ENCODE data around the gene IL36G.
A peak's percentile ranks its signal among the peaks of the same experiment; 100 is the strongest.
"Not testable (repeated sequence)": the region's sequence is repeated elsewhere in the genome, so short reads cannot be mapped to it uniquely, and the experiment has no call there.

IL36G gene
- 0 to 16.2 (median 0.21) reads per million in 18 experiments for total RNA-seq

DNA sequence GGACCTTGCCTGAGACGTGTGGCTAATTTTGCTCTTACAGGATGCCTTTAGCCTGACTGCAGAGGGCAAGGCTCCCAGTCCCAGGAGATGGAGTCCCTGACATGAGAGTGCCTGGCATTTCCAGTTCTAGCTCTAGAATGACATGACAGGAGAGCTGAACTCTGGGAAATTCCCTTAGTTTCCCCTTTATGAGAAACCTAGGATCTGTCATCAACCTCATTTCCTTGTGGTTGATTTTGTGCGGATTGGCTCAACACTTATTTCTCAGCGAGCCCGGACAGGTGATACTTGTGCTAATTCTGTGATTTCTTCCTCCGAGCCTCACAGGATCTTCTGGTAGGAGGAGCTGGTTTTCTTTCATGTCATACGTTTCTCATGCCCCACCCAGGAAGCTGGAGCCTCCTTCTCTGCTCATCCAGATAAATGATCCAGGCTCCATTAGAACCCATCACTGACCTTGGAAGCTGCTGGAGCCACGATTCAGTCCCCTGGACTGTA is at the start of gene IL36G:
TSS of gene IL36G (plus strand) at position 448 of the 498 bp plus-strand sequence. CDS start 633 bp downstream, outside the sequence.
- DNase-seq: no peak

DNA sequence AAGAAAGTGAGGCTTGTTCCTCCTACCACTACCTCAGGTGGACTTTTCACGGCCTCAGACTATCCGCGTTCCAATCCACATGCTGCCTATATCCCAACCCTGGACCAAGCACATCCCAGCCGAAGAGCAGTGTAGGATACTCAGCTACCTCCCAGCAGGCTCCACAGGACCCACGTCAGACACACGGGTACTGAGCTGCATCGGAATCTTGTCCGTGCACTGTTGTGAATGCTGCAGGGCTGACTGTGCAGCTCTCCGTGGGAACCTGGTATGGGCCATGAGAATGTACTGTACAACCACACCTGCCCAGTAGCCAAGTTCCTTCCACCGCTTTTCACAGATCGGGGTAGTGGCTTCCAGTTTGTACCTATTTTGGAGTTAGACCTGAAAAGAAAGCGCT is 44.5 kb upstream of the IL36G start:
- DNase-seq: no peak

DNA sequence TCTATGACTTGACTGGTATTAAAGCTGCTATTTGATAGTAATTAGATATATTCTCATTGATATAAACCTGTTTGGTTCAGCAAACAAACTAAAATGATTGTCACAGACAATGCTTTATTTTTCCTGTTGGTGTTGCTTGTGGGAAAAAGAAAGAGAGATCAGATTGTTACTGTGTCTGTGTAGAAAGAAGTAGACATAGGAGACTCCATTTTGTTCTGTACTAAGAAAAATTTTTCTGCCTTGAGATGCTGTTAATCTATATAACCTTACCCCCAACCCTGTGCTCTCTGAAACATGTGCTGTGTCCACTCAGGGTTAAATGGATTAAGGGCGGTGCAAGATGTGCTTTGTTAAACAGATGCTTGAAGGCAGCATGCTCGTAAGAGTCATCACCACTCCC is 43.7 kb upstream of the IL36G start:
- DNase-seq: not testable (repeated sequence)

DNA sequence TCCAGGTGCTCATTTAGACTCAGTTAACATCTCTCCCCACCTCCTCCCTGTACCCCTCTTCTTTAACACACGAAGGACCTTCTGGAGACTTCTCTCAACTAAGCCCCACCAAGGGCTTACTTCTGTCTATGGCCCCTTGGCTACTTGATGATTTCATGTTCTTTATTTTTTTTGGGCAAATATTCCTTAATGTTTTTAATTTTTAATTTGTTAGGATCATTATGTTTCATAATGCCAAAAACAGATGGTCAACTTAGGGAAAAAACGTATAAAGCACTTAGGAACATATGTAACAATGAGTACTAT is 40.9 kb upstream of the IL36G start:
- peak in 1 of 2 donors; percentile 27 for DNase-seq

DNA sequence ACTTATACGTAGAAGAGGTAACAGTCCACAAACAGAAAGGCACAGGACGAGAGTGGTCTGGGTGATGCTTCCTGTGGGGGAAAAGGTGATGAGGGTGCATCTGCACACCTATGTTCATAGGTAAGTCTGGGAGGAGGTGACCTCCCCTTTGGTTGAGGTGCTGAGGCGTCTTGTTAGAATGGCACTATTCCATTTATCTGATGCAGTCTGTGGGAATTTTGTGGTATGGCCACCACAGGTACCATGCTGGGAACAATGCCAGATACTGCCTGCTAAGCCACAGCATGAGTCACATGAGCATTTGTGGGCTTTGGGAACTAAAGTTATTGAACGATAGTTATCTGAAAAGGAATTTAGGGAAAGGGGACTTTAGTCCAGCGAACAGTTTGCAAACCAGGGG is 38.9 kb upstream of the IL36G start:
- DNase-seq: peak in 1 of 2 donors; percentile 4

DNA sequence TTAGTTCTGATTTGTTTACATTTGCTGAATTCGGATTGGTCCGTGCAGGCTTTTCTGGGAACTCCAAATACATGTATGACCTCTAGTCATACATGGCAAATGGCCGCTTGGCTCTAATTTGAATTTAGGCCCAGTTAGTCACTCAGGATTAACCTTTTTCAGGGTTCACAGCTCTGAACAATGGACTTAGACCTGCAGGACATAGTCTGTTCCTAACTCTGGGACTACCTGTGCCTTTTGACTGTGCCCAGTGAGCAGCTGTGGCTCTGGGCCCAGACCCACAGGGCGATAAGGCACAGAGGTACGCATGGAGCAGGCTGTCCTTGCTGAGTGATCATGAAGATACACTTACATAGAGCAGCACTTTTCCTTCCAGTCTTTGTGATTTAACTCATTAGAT is 38.4 kb upstream of the IL36G start:
- no peak for DNase-seq

DNA sequence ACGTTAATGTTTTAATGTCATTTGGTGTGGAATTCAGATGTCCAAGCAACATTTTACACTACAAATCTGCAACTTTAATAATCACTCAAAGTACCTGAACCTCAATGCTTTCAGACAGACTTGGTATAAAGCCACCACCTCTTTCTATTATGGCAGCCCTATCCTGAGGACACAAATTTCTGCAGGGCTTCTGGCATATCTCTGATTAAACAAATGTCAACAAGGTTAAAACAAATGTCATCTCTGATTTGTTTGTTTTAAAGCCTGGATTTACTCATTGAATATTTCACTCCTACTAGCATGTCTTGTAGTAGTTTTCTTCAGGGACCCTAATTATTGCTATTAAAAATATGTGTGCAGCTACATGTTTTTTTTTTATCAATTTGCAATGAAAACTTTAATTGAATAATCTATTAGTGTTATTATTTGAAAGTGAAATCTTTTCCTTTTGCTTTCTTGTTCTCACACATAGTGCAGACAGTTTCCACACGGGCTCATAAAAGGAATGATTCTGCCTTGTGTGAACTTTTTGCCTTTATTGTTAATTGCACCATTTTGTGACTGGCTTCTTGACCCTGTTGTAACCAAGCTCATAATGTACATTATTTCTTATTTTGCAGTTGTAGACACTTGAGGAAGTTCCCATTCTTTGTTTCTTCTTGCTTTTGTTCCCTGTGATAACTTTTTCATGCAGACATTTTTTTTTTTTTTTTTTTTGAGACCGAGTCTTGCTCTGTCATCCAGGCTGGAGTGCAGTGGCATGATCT is 36.8 kb upstream of the IL36G start:
- DNase-seq: peak; percentile 34 to 51

DNA sequence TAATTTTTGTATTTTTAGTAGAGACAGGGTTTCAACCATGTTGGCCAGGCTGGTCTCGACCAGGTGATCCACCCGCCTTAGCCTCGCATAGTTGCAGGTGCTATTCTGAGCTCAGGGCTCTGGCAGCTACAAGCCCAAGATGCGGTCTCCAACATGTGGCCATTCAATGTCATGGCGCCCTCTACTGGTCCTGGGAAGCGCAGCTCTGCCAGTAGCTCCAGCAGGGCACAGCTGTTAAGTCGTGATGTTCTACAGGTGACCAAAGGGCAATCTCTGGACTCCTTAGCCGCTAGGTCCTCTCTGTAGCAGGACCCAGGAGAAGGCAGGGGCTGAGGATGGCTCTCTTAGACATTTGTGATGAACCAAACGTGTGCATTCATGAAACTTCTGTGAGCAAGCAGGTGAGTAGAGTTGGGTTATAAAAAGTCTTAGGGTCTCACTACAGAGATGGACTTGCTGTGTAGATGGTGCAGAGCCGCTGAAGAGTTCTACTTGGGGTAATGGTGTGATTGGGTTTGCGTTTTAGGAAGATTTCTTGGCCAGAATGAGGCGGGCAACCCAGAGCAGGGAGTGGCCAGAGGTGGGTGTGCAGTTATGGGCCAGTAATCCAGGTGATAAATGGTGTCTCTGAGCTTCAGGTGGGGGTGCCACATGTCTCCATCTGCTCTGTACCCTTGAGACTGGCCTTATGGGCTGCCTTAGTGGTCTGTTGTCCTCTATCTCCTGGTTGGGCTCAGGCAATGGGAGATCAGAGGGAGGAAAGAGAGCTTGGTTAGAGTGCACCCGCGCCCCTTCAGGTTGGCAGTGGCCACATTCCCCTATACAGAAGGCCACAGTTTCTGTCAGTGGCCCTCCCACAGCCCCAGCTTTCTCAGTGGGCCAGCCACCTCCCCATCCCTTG is 35.8 kb upstream of the IL36G start:
- peak; percentile 83 to 89 for DNase-seq

DNA sequence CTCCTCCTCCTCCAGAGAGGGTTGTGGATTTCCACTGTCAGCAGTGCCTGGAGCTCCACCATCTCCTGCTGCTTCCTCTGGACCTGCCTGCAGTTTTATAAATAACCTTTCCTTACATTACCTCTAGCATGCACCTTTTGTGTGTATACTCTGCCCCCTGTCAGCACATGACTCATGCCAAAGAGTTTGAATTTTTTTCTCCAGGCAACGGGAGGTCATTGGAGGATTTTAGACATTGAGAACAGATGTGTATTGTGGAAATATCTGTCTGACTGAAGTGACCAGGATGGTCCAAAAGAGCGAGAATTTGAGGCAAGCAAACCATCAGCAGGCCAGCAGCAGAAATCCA is 35.2 kb upstream of the IL36G start:
- DNase-seq: no peak

DNA sequence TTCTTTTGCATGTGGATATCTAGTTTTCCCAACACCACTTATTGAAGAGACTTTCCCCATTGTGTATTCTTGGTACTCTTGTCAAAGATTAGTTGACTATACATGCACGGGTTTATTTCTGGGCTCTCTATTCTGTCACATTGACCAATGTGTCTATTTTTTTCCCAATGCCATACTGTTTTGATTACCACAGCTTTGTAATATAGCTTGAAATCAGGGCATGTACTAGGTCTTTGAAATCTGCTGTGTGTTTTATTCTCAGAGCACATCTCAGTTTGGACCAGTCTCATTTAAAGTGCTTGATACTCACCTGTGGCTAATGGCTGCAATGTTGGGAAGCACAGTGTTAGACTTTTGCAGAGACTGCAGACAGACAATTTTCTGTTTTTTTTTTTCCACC is 32.8 kb upstream of the IL36G start:
- no peak for DNase-seq

DNA sequence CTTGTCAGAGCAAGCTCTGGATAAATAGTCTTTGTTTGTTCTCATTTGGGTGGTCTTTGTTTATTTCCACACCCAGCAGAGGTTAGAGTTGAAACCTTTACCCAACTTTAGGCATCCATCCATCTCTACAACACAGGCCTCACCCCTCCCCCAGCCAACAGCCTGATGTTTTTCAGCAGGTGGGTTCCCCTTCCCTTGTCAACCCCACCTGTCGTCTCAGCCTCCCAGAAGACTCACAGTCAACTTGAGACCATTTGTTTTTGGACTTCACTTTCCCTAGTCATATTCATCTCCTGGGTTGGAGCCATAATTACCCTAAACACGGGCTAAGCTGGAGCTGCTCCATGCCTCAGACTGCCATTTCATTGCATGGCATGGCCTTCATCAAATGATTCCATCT is 31.7 kb upstream of the IL36G start:
- DNase-seq: no peak

DNA sequence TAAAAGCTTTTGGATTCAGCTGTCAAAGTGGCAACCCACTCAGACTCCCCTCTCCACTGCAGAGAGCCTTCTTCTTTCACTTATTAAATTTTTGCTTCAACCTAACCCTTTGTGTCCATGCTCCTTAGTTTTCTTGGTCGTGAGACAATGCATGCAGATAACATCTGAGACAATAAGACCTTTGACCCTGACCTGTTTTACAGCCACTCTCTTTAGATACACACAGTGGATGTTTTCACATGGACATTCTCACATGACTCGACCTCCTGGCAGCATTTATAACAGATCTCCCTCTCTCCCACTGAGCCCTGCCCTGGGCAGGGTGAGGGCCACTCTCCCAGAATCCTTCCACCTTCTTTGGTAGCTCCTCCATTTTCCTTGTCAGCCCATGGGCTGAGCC is 30.4 kb upstream of the IL36G start:
- no peak for DNase-seq

DNA sequence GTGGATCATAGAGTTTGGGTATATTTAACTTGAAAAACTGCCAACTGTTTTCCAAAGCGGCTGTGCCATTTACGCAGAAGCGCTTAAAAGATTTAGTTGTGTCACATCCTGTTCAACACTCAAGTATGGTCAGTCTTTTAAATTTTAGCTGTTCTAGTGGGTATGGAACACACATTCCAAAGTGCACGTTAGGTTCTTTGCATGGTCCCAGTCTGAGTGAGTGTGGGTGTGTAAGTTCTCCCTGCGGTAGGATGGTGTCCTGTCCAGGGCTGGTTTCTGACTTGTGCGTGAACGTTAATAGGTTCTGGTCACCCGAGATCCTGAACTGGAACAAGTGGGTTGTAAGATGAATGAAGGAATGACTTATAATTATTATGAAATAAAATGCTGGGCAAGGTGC is 28.4 kb upstream of the IL36G start:
- no peak for DNase-seq

DNA sequence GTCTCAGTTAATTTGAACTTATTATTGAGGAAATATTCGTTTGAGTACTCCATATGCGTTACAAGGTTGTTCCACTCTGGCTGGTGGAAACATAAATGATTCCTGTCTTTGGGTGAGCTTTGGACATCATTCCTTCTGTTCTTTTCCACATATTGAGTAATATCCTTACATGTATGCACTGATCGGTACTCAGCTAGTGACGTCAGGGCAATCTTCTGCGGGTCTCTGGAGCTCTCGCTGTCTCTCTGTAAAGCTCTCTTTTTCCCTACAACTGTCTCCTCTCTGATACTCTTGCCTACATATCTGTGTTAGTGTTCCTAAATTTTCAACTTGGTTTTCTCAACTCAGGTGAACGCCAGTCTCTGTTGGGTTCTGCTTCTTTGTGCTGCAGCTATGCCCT is 23.4 kb upstream of the IL36G start:
- no peak for DNase-seq

DNA sequence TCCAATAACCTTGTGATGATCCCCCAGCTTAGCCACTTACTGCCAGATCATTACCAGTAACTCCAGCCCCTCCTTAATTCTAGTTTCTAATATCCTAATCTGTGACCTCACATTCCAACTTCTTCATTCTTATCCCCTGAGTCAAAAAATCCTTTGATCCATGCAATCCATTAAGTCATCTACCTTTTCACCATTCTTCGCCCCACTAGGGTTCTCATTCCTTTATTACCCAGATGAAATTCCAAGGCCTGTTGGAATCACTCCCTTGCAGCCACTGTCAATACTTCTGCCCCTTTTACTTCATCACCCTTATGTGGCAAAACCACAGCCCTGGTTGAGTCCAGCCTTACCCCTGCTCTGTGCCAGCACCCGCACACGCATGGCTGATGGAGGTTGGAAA is 20.3 kb upstream of the IL36G start:
- no peak for DNase-seq

DNA sequence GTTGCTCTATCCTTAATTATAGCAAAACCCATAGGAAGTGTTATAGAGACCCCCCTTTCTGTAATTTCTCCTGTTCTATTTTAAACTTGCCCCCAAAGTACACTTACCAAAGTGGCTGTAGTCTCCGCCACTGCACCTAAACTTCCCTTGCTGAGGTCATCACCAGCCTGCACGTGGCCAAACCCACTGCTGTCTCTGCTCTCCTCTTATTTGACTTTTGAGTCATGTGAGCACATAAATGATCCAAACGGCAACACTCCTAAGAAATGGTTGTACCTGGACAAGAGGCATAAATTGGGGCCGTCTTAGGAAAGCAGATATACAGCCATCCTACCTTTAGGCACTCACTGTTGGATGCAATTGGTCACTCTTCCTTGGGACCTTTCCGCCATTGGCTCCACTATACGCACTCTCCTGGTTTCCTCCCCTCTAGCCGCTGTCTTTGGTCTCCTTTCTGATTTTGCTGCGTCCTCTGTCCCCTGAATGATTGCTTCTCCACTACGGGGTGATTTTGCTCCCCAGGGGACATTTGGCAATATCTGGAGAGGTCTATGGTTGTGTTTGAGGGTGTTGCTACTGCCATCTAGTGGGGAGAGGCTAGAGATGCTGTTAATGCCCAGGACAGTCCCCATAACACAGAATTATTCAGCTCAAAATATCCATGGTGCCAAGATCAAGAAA is 19.2 kb upstream of the IL36G start:
- peak; percentile 60 to 70 for DNase-seq

DNA sequence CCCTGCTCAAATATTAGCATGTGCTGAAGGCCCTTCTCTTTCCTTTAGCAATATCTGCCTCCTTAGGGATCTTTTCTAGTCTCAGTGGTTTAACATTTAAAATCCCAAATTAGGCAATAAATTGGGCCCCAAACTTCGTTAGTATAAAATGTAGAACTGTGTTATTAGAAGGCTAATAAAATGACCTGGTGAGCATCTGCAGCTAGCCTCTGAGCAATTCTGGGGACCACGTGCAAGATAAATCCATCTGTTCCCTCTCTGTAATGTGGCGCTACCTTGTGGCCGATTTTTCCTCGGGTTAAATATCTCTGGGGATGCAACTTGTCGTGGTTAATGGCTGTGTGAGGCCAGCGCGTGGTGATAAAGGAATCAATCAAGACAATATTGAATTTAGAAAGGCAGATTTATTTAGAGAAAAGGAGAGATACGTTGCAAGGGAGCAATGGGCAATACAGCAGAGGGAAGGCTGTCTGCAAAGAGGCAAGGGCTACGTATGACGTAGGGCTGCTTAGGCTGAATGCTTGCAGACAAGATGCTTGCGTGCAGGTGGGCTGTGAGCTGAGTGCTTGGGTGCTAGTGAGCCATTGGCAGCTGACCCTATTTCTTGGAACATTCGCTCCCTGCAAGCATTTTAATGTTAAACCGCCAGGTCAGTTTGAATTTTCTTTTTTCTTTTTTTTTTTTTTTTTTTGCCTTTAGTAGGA is 18.5 kb upstream of the IL36G start:
- peak in 1 of 2 donors; percentile 12 for DNase-seq

DNA sequence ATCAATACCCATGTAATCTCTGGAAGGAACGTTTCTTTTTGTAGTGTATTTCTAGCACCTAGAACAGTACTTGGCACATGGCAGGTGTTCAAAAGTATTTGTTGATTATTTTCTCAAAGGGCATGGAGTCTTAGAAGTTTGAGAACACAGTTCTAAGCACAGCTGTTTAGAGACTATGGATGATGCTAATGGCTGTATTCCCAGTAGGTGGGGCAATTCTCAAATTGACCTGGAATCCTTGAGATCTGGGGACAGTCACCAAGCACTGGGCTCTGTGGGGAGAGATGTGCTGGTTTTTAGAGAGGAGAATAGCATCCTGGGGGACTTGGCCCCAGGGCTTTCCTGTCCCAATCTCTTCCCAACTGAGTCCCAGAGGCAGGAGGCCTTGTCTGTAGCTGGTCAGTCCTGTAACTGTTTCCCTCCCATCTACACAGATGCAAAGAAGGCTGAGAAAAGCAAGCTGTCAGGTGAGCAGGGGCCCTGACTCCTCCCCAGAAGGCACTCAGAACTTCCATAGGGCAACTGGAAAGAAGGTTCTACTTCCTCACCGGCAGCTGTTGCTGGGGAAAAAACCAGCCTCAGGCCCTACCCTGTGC is 17.5 kb upstream of the IL36G start:
- DNase-seq: no peak

DNA sequence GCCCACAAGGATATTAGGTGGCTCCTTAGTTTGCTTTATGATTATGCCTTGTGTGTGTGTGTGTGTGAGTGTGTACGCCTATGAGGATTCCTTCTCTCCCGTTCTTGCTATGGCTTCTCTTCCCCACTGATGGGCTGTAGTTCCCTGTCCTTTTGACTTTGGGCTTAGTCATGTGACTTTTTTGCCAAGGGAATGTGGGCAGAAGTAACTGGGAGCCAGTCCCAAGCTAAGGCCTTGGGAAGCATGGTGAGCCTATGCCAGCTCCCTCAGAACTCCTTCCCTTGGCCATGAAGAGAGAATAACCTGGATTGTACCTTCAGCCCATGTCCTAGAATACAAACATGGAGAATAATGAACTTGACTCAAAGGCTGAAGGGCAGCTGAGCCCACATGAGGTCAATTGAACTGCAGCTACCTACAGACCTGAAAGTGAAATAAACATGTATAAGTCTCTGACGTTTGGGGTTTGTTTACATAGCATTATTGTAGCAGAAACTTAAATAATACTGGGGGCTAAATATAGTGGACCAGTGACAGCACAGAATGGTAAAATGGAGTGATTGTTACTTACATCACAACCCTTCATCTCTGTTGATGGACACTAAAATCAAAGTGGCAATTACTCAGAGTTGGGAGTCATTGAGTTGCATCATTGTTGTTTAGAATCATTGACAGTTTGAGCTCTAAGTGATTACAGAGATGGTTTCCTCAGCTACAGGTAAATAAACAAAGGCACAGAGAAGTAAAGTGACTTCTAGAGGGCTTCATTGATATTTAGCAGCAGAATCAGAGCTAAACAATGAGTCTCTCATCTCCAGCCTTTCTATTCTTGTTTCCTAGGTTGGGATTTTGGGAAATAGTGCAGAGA is 15.3 kb upstream of the IL36G start:
- no peak for DNase-seq

DNA sequence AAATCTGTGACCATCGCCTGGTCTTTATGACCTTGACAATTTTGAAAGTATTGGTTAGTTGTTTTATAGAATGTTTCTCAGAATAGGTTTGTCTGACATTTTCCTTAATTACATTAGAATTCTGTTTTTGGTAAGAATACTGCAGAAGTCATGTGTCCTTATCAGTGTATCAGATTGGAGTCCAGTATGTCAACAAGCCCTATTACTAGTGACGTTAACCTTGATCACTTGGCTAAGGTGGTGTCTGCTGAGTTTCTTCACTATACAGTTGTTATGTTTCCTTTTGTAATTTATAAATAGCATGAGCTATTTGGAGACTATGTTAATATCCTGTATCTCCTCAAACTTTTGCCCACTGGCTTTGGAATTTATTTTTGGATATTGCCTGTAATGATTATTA is 10.8 kb upstream of the IL36G start:
- DNase-seq: no peak

DNA sequence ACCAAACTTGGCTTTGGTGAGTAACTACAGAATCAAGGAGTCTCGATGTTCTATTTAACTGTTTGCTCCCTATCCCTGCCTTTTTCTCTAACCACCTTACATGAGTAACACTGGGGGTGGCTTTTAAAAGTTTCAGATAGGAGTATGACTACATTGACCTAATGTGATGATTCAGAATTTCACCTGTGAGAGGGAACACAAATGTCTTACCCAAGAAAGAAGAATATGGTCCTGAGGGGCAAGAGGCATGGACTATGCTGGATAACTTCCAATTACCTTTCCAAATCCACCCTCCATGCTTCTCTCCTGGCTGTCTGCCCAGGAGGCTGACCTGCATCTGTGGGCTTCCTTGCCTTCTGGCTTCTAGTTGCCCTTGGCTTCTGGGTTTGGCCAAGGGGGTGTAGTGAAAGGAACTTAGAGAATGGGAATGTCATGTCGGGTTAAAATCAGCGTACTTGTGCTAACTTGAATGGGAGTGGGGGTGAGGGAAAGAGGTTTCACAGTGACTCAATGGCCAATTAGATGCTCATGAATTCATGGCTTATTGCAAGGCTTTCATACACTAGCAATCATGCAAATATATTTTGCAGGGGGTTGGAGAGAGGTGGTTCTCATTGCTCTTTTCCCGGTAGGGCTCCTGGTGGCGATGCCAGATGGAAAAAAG is 5.3 kb upstream of the IL36G start:
- DNase-seq: no peak
